ENCODE results near the gene ZNF714. TPM values are rescaled to one million over a fixed set of nuclear protein-coding genes. Genes with fewer than 3 reads are reported as not detected.

The ZNF714 gene
- total and polyA plus RNA-seq, 2 of the 8 experiments (the other 6 are each of a cell fraction or from before 2014, with no cell fraction given) = 16.4 to 74.2 TPM

- no peak for TF ChIP-seq CHD7 (IDR thresholded peaks at IDR 0.05; ENCODE audit: insufficient replicate concordance, low read length)
- no peak for TF ChIP-seq ASH2L (IDR thresholded peaks at IDR 0.05; ENCODE audit: low read length)
- TF ChIP-seq BACH1 (IDR thresholded peaks at IDR 0.05; ENCODE audit: low read length) = no peak
- no peak for TF ChIP-seq KDM4A (IDR thresholded peaks at IDR 0.05; ENCODE audit: low read depth, low read length, severe bottlenecking)
- TF ChIP-seq, protein P1, sequence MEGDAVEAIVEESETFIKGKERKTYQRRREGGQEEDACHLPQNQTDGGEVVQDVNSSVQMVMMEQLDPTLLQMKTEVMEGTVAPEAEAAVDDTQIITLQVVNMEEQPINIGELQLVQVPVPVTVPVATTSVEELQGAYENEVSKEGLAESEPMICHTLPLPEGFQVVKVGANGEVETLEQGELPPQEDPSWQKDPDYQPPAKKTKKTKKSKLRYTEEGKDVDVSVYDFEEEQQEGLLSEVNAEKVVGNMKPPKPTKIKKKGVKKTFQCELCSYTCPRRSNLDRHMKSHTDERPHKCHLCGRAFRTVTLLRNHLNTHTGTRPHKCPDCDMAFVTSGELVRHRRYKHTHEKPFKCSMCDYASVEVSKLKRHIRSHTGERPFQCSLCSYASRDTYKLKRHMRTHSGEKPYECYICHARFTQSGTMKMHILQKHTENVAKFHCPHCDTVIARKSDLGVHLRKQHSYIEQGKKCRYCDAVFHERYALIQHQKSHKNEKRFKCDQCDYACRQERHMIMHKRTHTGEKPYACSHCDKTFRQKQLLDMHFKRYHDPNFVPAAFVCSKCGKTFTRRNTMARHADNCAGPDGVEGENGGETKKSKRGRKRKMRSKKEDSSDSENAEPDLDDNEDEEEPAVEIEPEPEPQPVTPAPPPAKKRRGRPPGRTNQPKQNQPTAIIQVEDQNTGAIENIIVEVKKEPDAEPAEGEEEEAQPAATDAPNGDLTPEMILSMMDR (IDR thresholded peaks at IDR 0.05; ENCODE audit: control extremely low read depth in 1 of 3, insufficient read depth in 1 of 3, low read depth in 1 of 3, low read length in 3 of 3) = no peak
Measured at GRCh38 chr19:21110183-21110582, 28.2 kb downstream of the ZNF714 start (continued).
